ENCODE results near the gene GJB6. TPM values are rescaled to one million over a fixed set of nuclear protein-coding genes. Genes with fewer than 3 reads are reported as not detected.

GJB6 gene
- total RNA-seq, 1 experiment from 2014 or later = 0.24 TPM

- no peak for DNase-seq
- CTCF ChIA-PET = no interaction called here
- no peaks in the 10 kb centered on the region for H3K9me3 Mint-ChIP-seq (ENCODE audit: low read depth, unreplicated experiment)
- intact Hi-C loops (cut with micrococcal nuclease; ENCODE audit: unreplicated experiment) = no loop called here
- no peaks in the 10 kb centered on the region for H3K4me1 Mint-ChIP-seq (ENCODE audit: low read depth, unreplicated experiment)
- no peak overlapping the region for H3K27ac Mint-ChIP-seq (ENCODE audit: unreplicated experiment)
- no peak overlapping the region for H3K4me3 Mint-ChIP-seq (ENCODE audit: low read depth, unreplicated experiment)
- H3K27me3 Mint-ChIP-seq (ENCODE audit: unreplicated experiment) = peaks cover 40% of the 10 kb centered on the region
- no TSS peak for BruUV-seq (replicated peaks)
- no peaks in the 10 kb centered on the region for H3K36me3 Mint-ChIP-seq (ENCODE audit: insufficient read depth, unreplicated experiment)
- TF ChIP-seq CTCF (IDR thresholded peaks at IDR 0.05; ENCODE audit: unreplicated experiment) = no peak
Measured at GRCh38 chr13:20227288-20227687, 4.8 kb downstream of the GJB6 start.

- no peak for TF ChIP-seq CTCF (IDR thresholded peaks at IDR 0.05; ENCODE audit: unreplicated experiment)
- DNase-seq = no peak
- Mint-ChIP-seq H3K27ac (ENCODE audit: unreplicated experiment) (no peak overlapping the region), H3K4me1 (ENCODE audit: low read depth, unreplicated experiment) (no peaks in the 10 kb centered on the region), H3K9me3 (ENCODE audit: low read depth, unreplicated experiment) (no peaks in the 10 kb centered on the region), H3K27me3 (ENCODE audit: unreplicated experiment) (peaks cover 33% of the 10 kb centered on the region), H3K36me3 (ENCODE audit: insufficient read depth, unreplicated experiment) (no peaks in the 10 kb centered on the region), H3K4me3 (ENCODE audit: low read depth, unreplicated experiment) (no peak overlapping the region)
- CTCF ChIA-PET = no interaction called here
- no TSS peak for BruUV-seq (replicated peaks)
- intact Hi-C loops (cut with micrococcal nuclease; ENCODE audit: unreplicated experiment) = no loop called here
Measured at GRCh38 chr13:20222553-20222952, 9.6 kb downstream of the GJB6 start.

- H3K4me1 Mint-ChIP-seq (ENCODE audit: low read depth, unreplicated experiment) = no peaks in the 10 kb centered on the region
- BruUV-seq (replicated peaks) = no TSS peak
- H3K36me3 Mint-ChIP-seq (ENCODE audit: insufficient read depth, unreplicated experiment) = no peaks in the 10 kb centered on the region
- TF ChIP-seq CTCF (IDR thresholded peaks at IDR 0.05; ENCODE audit: unreplicated experiment) = no peak
- peaks cover 26% of the 10 kb centered on the region for H3K27me3 Mint-ChIP-seq (ENCODE audit: unreplicated experiment)
- CTCF ChIA-PET = no interaction called here
- intact Hi-C loops (cut with micrococcal nuclease; ENCODE audit: unreplicated experiment) = no loop called here
- no peak overlapping the region for H3K27ac Mint-ChIP-seq (ENCODE audit: unreplicated experiment)
- H3K4me3 Mint-ChIP-seq (ENCODE audit: low read depth, unreplicated experiment) = no peak overlapping the region
- no peaks in the 10 kb centered on the region for H3K9me3 Mint-ChIP-seq (ENCODE audit: low read depth, unreplicated experiment)
- DNase-seq = no peak
Measured at GRCh38 chr13:20221772-20222171, 10.3 kb downstream of the GJB6 start.

GRCh38 chr13:20219577-20219976 is 12.5 kb downstream of the GJB6 start:
- TF ChIP-seq CTCF (IDR thresholded peaks at IDR 0.05; ENCODE audit: unreplicated experiment) = no peak
- no TSS peak for BruUV-seq (replicated peaks)
- CTCF ChIA-PET = no interaction called here

GRCh38 chr13:20217168-20217567 is 15.0 kb downstream of the GJB6 start:
- Mint-ChIP-seq H3K4me3 (ENCODE audit: low read depth, unreplicated experiment) (no peak overlapping the region), H3K27ac (ENCODE audit: unreplicated experiment) (no peak overlapping the region), H3K4me1 (ENCODE audit: low read depth, unreplicated experiment) (no peaks in the 10 kb centered on the region), H3K36me3 (ENCODE audit: insufficient read depth, unreplicated experiment) (no peaks in the 10 kb centered on the region), H3K9me3 (ENCODE audit: low read depth, unreplicated experiment) (no peaks in the 10 kb centered on the region), H3K27me3 (ENCODE audit: unreplicated experiment) (peaks cover 23% of the 10 kb centered on the region)
- intact Hi-C loops (cut with micrococcal nuclease; ENCODE audit: unreplicated experiment) = no loop called here
- DNase-seq = no peak
- no TSS peak for BruUV-seq (replicated peaks)
- CTCF ChIA-PET = no interaction called here
- TF ChIP-seq CTCF (IDR thresholded peaks at IDR 0.05; ENCODE audit: unreplicated experiment) = no peak

More at GRCh38 chr13:20219577-20219976, 12.5 kb downstream of the GJB6 start:
- Mint-ChIP-seq H3K4me3 (ENCODE audit: low read depth, unreplicated experiment) (no peak overlapping the region), H3K9me3 (ENCODE audit: low read depth, unreplicated experiment) (no peaks in the 10 kb centered on the region), H3K27ac (ENCODE audit: unreplicated experiment) (no peak overlapping the region), H3K4me1 (ENCODE audit: low read depth, unreplicated experiment) (no peaks in the 10 kb centered on the region), H3K36me3 (ENCODE audit: insufficient read depth, unreplicated experiment) (no peaks in the 10 kb centered on the region), H3K27me3 (ENCODE audit: unreplicated experiment) (peaks cover 17% of the 10 kb centered on the region)
- intact Hi-C loops (cut with micrococcal nuclease; ENCODE audit: unreplicated experiment) = no loop called here
- DNase-seq = no peak
